Measurements from ENCODE around the gene DMRTC2.

GRCh38 chr19:41811036-41811435, 33.8 kb upstream of the DMRTC2 start:
- no peak for TF ChIP-seq CTCF (IDR thresholded peaks at IDR 0.05 in 2 of 3, conservative IDR thresholded peaks at IDR 0.05 in 1 of 3; ENCODE audit: insufficient read depth in 2 of 3, low read depth in 1 of 3, low read length in 3 of 3)
- no peak for TF ChIP-seq ATF2 (CRISPR knock-in tag; IDR thresholded peaks at IDR 0.05)
- no peak for TF ChIP-seq TEAD2 (tag; IDR thresholded peaks at IDR 0.05)
- TF ChIP-seq PHF20 (IDR thresholded peaks at IDR 0.05; ENCODE audit: partially characterized antibody), result no peak
- no peak for TF ChIP-seq RBM39 (optimal IDR thresholded peaks at IDR 0.05; ENCODE audit: low read depth, low read length)
- TF ChIP-seq EZH2 (IDR thresholded peaks at IDR 0.05; ENCODE audit: borderline replicate concordance, low read depth, low read length), result no peak
- TF ChIP-seq ZNF143 (CRISPR knock-in tag; IDR thresholded peaks at IDR 0.05), result no peak
- no peak for TF ChIP-seq BRF2 (IDR thresholded peaks at IDR 0.05; ENCODE audit: borderline replicate concordance, insufficient read depth, insufficient read length)
- no peak for TF ChIP-seq NFYB (IDR thresholded peaks at IDR 0.05; ENCODE audit: extremely low read depth, insufficient read length)
